GM19372 (cell line): Measurements from ENCODE around the gene RFX3.
A peak's percentile ranks its signal among the peaks of the same experiment; 100 is the strongest.

Experiments used
- ATAC-seq: cut with Tn5 transposase; IDR thresholded peaks from one replicate; pipeline ENCODE4 v1.9.1; 2021; ENCODE audit warnings: mild to moderate bottlenecking, low read depth, moderate library complexity; ENCODE audit not compliant: unreplicated experiment

RFX3 gene

GRCh38 chr9:3525836-3526164 is at the start of gene RFX3:
Gene RFX3, minus strand, starts transcription at chr9:3526001. Its CDS starts 130,413 bp downstream, at chr9:3395588.
- ATAC-seq, result peak; percentile 40

- no peak for ATAC-seq
These were observed 45.7 kb upstream of the RFX3 start for GRCh38 chr9:3571500-3571899.

- ATAC-seq, result no peak
These were observed 43.7 kb upstream of the RFX3 start for GRCh38 chr9:3569529-3569928.

GRCh38 chr9:3567988-3568387 is 42.2 kb upstream of the RFX3 start:
- ATAC-seq, result no peak

GRCh38 chr9:3553076-3553765 is 27.4 kb upstream of the RFX3 start:
- no peak for ATAC-seq

- ATAC-seq, result no peak
These were observed 23.4 kb upstream of the RFX3 start for GRCh38 chr9:3549225-3549624.

- no peak for ATAC-seq
These were observed 22.8 kb upstream of the RFX3 start for GRCh38 chr9:3548648-3549047.

- ATAC-seq, result no peak
These were observed 15.4 kb upstream of the RFX3 start for GRCh38 chr9:3541206-3541605.

GRCh38 chr9:3534614-3535404 is 9.0 kb upstream of the RFX3 start:
- no peak for ATAC-seq

- no peak for ATAC-seq
These were observed 6.4 kb upstream of the RFX3 start for GRCh38 chr9:3532158-3532557.

GRCh38 chr9:3528451-3528850 is 2.6 kb upstream of the RFX3 start:
- no peak for ATAC-seq

- ATAC-seq, result no peak
These were observed 1.5 kb upstream of the RFX3 start for GRCh38 chr9:3526997-3527940.

- ATAC-seq, result peak; percentile 52
These were observed 580 bp upstream of the RFX3 start for GRCh38 chr9:3526165-3526996.

GRCh38 chr9:3525096-3525835 is 535 bp downstream of the RFX3 start:
- ATAC-seq, result no peak

GRCh38 chr9:3521966-3522365 is 3.8 kb downstream of the RFX3 start:
- no peak for ATAC-seq

- ATAC-seq, result no peak
These were observed 5.2 kb downstream of the RFX3 start for GRCh38 chr9:3520564-3520963.

- no peak for ATAC-seq
These were observed 8.3 kb downstream of the RFX3 start for GRCh38 chr9:3517377-3518048.

GRCh38 chr9:3516667-3517330 is 9.0 kb downstream of the RFX3 start:
- no peak for ATAC-seq
